GM08714 (cell line): ENCODE data around the gene DCBLD2.
A peak's percentile ranks its signal among the peaks of the same experiment; 100 is the strongest.

Experiments
- H3K4me3 ChIP-seq: fragments of 200-500 bp; sonication (Bioruptor generic); 2 replicates; pipeline ENCODE4 v1.5.1; 2014; ENCODE audit warnings: mild to moderate bottlenecking, low read length, inconsistent platforms
- ZNF274 ChIP-seq: IDR thresholded peaks from 2 replicates; pipeline ENCODE4 v1.6.1; 2012; ENCODE audit warnings: mild to moderate bottlenecking, low read depth, low read length

DCBLD2 gene

GRCh38 chr3:98901392-98902350, at the start of gene DCBLD2:
TSS of gene DCBLD2 (minus strand) at chr3:98901695. CDS start at chr3:98901326, 369 bp downstream.
- peak within 1 kb of the TSS; percentile 63 for H3K4me3 ChIP-seq
- no peak for TF ChIP-seq ZNF274

DNA sequence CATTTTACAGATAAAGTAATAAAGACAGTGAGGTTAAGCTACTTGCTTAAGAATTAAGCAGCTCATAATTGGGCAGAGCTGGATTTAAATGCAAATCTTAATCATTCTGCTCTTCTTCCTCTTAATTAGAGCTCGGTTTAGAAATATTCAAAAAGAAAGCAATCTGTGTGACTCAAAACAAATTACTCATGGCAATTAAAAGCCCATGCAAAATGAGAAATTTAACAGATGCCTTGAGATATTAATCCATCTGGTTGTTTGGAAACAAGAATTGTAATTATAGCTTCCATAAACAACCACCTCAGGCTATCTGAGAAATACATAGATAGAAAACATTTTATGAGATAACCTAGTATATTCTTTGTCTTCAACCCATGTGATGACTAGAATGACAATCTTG, 44.2 kb upstream of the DCBLD2 start:
- TF ChIP-seq ZNF274, result no peak
- no peak overlapping the region for H3K4me3 ChIP-seq

DNA sequence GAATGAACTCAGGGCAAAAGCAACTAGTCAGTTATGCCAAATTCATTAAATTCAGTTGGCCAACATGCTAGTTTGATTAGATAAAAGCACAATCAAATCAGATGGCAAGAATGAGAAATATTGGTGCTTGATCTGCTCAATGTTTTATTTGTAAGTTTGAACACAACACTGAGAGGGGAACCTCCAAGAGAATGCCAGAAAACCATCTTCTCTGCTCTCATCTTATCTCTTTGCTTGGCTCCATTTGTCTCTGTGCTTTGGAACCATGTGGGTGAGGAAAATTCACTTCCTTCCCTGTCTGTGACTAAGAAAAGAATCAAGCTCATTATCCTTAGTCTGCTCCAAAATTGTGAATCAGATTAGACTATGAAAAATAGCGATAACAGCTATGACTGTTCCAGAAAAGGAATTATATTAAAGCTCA, 43.6 kb upstream of the DCBLD2 start:
- TF ChIP-seq ZNF274, result no peak
- no peak overlapping the region for H3K4me3 ChIP-seq

GRCh38 chr3:98930413-98930812, 28.9 kb upstream of the DCBLD2 start:
- no peak for TF ChIP-seq ZNF274
- no peak overlapping the region for H3K4me3 ChIP-seq

- no peak for TF ChIP-seq ZNF274
These were observed 20.5 kb upstream of the DCBLD2 start for GRCh38 chr3:98921957-98922356.

GRCh38 chr3:98920166-98920565, 18.7 kb upstream of the DCBLD2 start:
- TF ChIP-seq ZNF274, result no peak
- H3K4me3 ChIP-seq, result no peak overlapping the region

More at GRCh38 chr3:98921957-98922356, 20.5 kb upstream of the DCBLD2 start:
- no peak overlapping the region for H3K4me3 ChIP-seq

GRCh38 chr3:98918586-98918985, 17.1 kb upstream of the DCBLD2 start:
- H3K4me3 ChIP-seq, result no peak overlapping the region
- TF ChIP-seq ZNF274, result no peak

GRCh38 chr3:98917608-98918007, 16.1 kb upstream of the DCBLD2 start:
- H3K4me3 ChIP-seq, result no peak overlapping the region
- no peak for TF ChIP-seq ZNF274

GRCh38 chr3:98914210-98915080, 12.9 kb upstream of the DCBLD2 start:
- TF ChIP-seq ZNF274, result no peak
- H3K4me3 ChIP-seq, result no peak overlapping the region

DNA sequence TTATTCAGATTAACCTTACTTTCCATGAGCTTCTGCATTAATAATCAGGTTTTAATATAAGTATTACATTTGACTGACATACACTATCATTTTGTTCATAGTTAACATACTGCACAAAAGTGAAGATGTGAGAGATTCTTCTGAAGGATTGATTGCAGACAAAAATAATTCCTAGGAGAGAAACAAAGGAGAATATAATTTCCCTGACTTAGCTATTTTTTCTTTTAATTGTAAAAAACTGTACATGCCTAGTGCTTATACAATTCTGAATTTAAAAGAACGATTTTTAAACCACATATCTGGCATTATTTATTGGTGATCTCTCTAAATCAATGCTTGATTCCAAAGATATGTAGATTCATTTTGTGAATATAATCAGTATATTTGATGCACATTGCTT, 11.0 kb upstream of the DCBLD2 start:
- H3K4me3 ChIP-seq, result no peak overlapping the region
- TF ChIP-seq ZNF274, result no peak

DNA sequence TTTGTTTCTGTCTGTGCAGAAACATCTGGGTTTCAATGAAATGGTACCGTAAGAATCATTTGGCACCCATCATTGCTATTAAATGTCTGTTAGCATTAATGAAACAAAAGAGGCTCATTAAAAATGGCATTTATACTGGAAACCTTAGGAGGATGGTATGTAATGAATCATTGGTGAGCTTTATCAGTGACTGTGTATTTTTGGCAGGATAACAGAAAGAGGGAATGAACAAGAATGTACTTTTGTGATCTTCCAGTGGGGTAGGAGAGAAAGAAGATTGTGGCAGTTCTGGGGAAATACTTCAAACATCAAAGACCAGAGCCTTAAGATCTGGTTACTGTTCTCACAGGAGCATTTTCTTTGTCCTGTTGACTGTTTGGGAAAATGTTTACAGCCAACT, 4.7 kb upstream of the DCBLD2 start:
- TF ChIP-seq ZNF274, result no peak
- H3K4me3 ChIP-seq, result no peak overlapping the region

DNA sequence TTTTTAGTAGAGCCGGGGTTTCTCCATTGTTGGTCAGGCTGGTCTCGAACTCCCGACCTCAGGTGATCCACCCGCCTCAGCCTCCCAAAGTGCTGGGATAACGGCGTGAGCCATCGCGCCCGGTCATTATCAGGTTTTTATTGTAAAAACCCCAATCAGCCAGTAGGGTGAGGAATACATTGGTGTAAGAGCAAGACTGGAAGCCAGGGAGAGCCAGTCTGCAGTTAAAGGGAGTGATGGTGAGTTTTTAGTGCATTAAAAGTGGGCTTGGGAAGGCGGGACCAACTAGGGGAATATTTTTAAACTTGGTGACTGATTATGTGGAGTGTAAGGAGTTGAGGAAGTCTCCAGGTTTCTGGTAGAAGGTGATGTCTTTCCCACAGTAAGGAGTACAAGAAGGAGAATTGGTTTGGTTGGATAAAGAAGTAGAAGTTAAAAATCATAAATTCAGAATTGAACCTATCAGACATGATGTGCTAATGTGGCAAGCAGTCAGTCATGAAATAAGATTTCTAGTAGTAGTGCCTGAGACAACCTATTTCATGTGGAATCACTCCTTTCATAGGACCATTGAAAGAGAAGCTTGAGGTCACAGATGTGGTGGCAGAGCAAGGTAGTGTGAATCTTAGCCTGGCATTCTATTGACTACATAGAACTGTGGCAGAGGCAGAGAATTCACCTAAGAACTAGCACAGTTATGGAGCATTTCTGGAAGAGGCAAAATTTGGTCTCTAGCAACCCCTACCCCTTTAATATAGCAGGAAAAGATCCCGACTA, 2.4 kb upstream of the DCBLD2 start:
- no peak for TF ChIP-seq ZNF274
- H3K4me3 ChIP-seq, result no peak overlapping the region

DNA sequence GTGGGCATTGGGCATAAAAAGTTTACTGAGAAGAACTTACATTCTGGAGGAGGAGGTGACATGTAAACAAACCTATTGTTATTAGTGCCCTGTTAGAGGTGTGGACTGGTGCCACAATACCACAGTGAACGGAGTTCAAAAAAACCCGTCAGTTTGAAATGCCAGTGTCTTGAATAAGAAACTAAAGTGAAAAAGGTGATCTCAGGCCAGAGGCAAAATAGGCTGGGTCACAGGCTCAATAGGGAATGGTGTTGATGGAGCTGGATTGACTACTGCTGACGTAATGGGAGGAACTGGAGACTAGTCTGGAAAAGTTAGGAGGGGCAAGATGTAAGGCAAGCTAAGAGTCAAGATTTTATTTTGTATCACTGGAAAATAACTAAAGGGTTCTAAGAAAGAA, 1.6 kb upstream of the DCBLD2 start:
- TF ChIP-seq ZNF274, result no peak
- no peak overlapping the region for H3K4me3 ChIP-seq

GRCh38 chr3:98902351-98902740, 851 bp upstream of the DCBLD2 start:
- H3K4me3 ChIP-seq, result peak overlapping the region; percentile 63
- TF ChIP-seq ZNF274, result no peak
